K562 (cell line): ENCODE data around the gene C19orf67. TPM values are rescaled to one million over a fixed set of nuclear protein-coding genes. Genes with fewer than 3 reads are reported as not detected.

ENCODE experiments used
- ATAC-seq: fragments of 200-7000 bp; cut with Tn5 transposase; 3 replicates; pipeline ENCODE4 v1.9.1; 2020; ENCODE audit warnings: moderate library complexity
- BruUV-seq: library from RNA; stranded (reverse); fragments of 400-500 nt; replicated peaks from 2 replicates; lab custom pipeline; 2021; lab: Mats Ljungman, UMichigan
- CTCF ChIA-PET: fragments of 300-600 bp; formaldehyde crosslinking; extraction: SDS; loops from one replicate; lab custom pipeline; 2021; ENCODE audit warnings: low intra/inter-chr PET ratio; lab: Yijun Ruan, JAX
- POLR2A ChIA-PET: fragments of 300-600, 350-650 bp; sonication (Branson Sonifier 250); formaldehyde crosslinking; extraction: SDS; loops from one replicate; lab custom pipeline; 2021; ENCODE audit warnings: antibody characterized with exemption, inconsistent platforms; lab: Yijun Ruan, JAX
- DNase-seq, 4 experiments: peaks; one replicate each; pipeline versions ENCODE4 v3.0.0 to v3.0.0-alpha.2; 2011 to 2018; ENCODE audit warnings: low spot score in 3 of 4, mixed read lengths in 3 of 4; ENCODE audit errors: extremely low read depth in 1 of 4
- FAIRE-seq: peaks from 2 replicates; lab custom pipeline; 2011; peaks lifted over from hg19 to GRCh38; lab: Jason Lieb, UNC
- H2AFZ ChIP-seq: 2 replicates; pipeline ENCODE4 v1.6.0; 2011; ENCODE audit warnings: low read depth, low read length, control low read depth, inconsistent platforms
- H3K27ac ChIP-seq: fragments of 200-600 bp; 3 replicates; pipeline ENCODE4 v1.8.0; 2011; ENCODE audit warnings: low read depth, mild to moderate bottlenecking, control low read depth, inconsistent platforms, low read length, moderate library complexity, mixed read lengths; ENCODE audit errors: extremely low read depth
- H3K27me3 ChIP-seq, 2 experiments: fragments of 300-600 bp in 1 of 2; 2 replicates in 1 of 2; 3 replicates in 1 of 2; pipeline versions ENCODE4 v1.6.0 to v1.8.0; 2011; ENCODE audit warnings: inconsistent platforms in 2 of 2, low read length in 2 of 2, mild to moderate bottlenecking in 1 of 2, mixed read lengths in 1 of 2, moderate library complexity in 1 of 2; ENCODE audit not compliant: control insufficient read depth in 2 of 2, insufficient read depth in 2 of 2
- H3K36me3 ChIP-seq: fragments of 300-600 bp; 3 replicates; pipeline ENCODE4 v1.8.0; 2011; ENCODE audit warnings: mild to moderate bottlenecking, low read length, inconsistent platforms; ENCODE audit not compliant: control insufficient read depth, insufficient read depth
- H3K4me1 ChIP-seq, 2 experiments: fragments of 200-600 bp in 1 of 2; replicated peaks in 1 of 2; 2 replicates in 1 of 2; 3 replicates in 1 of 2; pipeline versions ENCODE4 v1.5.1 to v1.8.0; 2011; ENCODE audit warnings: inconsistent platforms in 2 of 2, low read length in 2 of 2, mild to moderate bottlenecking in 1 of 2, mixed read lengths in 1 of 2, moderate library complexity in 1 of 2; ENCODE audit not compliant: control insufficient read depth in 2 of 2, insufficient read depth in 2 of 2
- H3K4me2 ChIP-seq: 2 replicates; pipeline ENCODE4 v1.6.1; 2011; ENCODE audit warnings: low read length, control low read depth, inconsistent platforms, mixed read lengths; ENCODE audit not compliant: insufficient read depth
- H3K4me3 ChIP-seq: fragments of 200-600 bp; sonication (generic), shearing (Covaris generic); 2 replicates; pipeline ENCODE4 v1.5.1; 2016; ENCODE audit warnings: control low read depth, inconsistent platforms
- H3K79me2 ChIP-seq: fragments of 200-600 bp; 3 replicates; pipeline ENCODE4 v1.8.0; 2011; ENCODE audit warnings: low read length, inconsistent platforms; ENCODE audit not compliant: control insufficient read depth, insufficient read depth
- H3K9ac ChIP-seq, 2 experiments: 2 replicates each; pipeline versions ENCODE4 v1.6.0 to v1.6.1; 2011; ENCODE audit warnings: low read depth in 2 of 2, low read length in 2 of 2, control low read depth in 1 of 2, inconsistent platforms in 1 of 2, mild to moderate bottlenecking in 1 of 2, mixed read lengths in 1 of 2; ENCODE audit not compliant: insufficient read depth in 1 of 2
- H3K9me1 ChIP-seq: one replicate; pipeline ENCODE4 v1.6.0; 2011; ENCODE audit warnings: inconsistent platforms, mild to moderate bottlenecking, low read length, moderate library complexity; ENCODE audit not compliant: control insufficient read depth, insufficient read depth
- H3K9me3 ChIP-seq: replicated peaks from 2 replicates; pipeline ENCODE4 v1.5.1; 2011; ENCODE audit warnings: low read depth, low read length, inconsistent platforms; ENCODE audit not compliant: control insufficient read depth, insufficient read depth
- H4K20me1 ChIP-seq: replicated peaks from 2 replicates; pipeline ENCODE4 v1.6.1; 2011; ENCODE audit warnings: low read length, inconsistent platforms, mixed read lengths; ENCODE audit not compliant: control insufficient read depth, insufficient read depth
- CEBPG ChIP-seq, 3 experiments: fragments of 200-800 bp in 1 of 3; sonication (Bioruptor generic) in 1 of 3; sonication (generic) in 1 of 3; formaldehyde crosslinking in 1 of 3; IDR thresholded peaks in 2 of 3; conservative IDR thresholded peaks in 1 of 3; 2 replicates each; pipeline versions ENCODE4 v1.6.1 to v1.8.0; 2016 to 2022; ENCODE audit warnings: missing compliant biosample characterization in 2 of 3, missing genetic modification characterization in 2 of 3, mild to moderate bottlenecking in 1 of 3, missing genetic modification reagents in 1 of 3
- DNMT1 ChIP-seq: fragments of 450-650 bp; IDR thresholded peaks from 2 replicates; pipeline ENCODE4 v1.6.1; 2016; ENCODE audit warnings: antibody characterized with exemption, mild to moderate bottlenecking
- MCM3 ChIP-seq: fragments of 450-650 bp; IDR thresholded peaks from 2 replicates; pipeline ENCODE4 v1.6.1; 2016
- PHF20 ChIP-seq: fragments of 450-650 bp; IDR thresholded peaks from 2 replicates; pipeline ENCODE4 v1.6.1; 2018; ENCODE audit not compliant: partially characterized antibody
- POLR2H ChIP-seq: IDR thresholded peaks from 2 replicates; pipeline ENCODE4 v1.6.1; 2016; ENCODE audit warnings: missing genetic modification characterization, low read depth, mild to moderate bottlenecking, control low read depth, missing compliant biosample characterization, moderate library complexity
- WGBS: fragments of 100-300 bp; shearing (Covaris generic); methylation state at CpG from one replicate; pipeline ENCODE4 v1.1.6; 2016; ENCODE audit warnings: low coverage, mixed read lengths; ENCODE audit not compliant: insufficient coverage; ENCODE audit errors: missing lambda C conversion rate; 5-methylcytosine and 5-hydroxymethylcytosine counted together
- in situ Hi-C: fragments of 300-500 bp; cut with MboI; formaldehyde crosslinking; loops from 4 replicates; pipeline ENCODE4 v1.15.0; 2018; ENCODE audit warnings: inconsistent platforms, mixed read lengths
- intact Hi-C: fragments of 100-400 bp; cut with micrococcal nuclease; formaldehyde crosslinking; loops from 2 replicates; pipeline ENCODE4 v1.14.2; 2022
- polyA plus RNA-seq, 8 experiments: library from polyadenylated mRNA; depleted of rRNA in 4 of 8; stranded (reverse) in 5 of 8; unstranded in 3 of 8; fragments of >200 nt; fragmentation: Nextera tagmentation in 2 of 8; fragmentation: Illumina TruSeq in 1 of 8; extraction: Ambion mirVana in 2 of 8; extraction: Trizol in 1 of 8; gene quantifications; 2 replicates each; pipeline versions ENCODE4 v1.2.1 to v1.2.3, GENCODE V29; 2011 to 2014; ENCODE audit warnings: inconsistent platforms in 1 of 8, missing spikeins in 1 of 8
- total RNA-seq, 7 experiments: library from RNA; depleted of rRNA in 6 of 7; stranded (reverse); fragments of >200 nt in 6 of 7; fragmentation: Illumina TruSeq in 2 of 7; extraction: Trizol in 2 of 7; gene quantifications; 2 replicates each; pipeline versions ENCODE4 v1.2.1 to v1.2.3, GENCODE V29; 2011 to 2021; ENCODE audit warnings: low replicate concordance in 1 of 7
- TF ChIP-seq, protein P1 (sequence below): IDR thresholded peaks from 2 replicates; pipeline ENCODE4 v1.6.1; 2014; ENCODE audit warnings: antibody characterized with exemption

Gene C19orf67
- total and polyA plus RNA-seq, 9 of the 15 experiments (the other 6 are each of a cell fraction or from before 2014, with no cell fraction given): 0.29 to 1.8 (median 0.51) TPM; not detected in 3

GRCh38 chr19:14063105-14063504 lies 22.5 kb downstream of the C19orf67 start:
- no peak overlapping the region for H3K27ac ChIP-seq
- intact Hi-C loops: no loop called here
- TF ChIP-seq DNMT1 (no peak), MCM3 (no peak), CEBPG (CRISPR knock-in tag; IDR thresholded peaks at IDR 0.05) (no peak), CEBPG (tag; conservative IDR thresholded peaks at IDR 0.05 in 1 of 2, IDR thresholded peaks at IDR 0.05 in 1 of 2) (peak in 1 of 2 experiments; percentile 57; a peak in 2 of 4 replicates), POLR2H (tag) (no peak), PHF20 (no peak)
- TF ChIP-seq, protein P1, sequence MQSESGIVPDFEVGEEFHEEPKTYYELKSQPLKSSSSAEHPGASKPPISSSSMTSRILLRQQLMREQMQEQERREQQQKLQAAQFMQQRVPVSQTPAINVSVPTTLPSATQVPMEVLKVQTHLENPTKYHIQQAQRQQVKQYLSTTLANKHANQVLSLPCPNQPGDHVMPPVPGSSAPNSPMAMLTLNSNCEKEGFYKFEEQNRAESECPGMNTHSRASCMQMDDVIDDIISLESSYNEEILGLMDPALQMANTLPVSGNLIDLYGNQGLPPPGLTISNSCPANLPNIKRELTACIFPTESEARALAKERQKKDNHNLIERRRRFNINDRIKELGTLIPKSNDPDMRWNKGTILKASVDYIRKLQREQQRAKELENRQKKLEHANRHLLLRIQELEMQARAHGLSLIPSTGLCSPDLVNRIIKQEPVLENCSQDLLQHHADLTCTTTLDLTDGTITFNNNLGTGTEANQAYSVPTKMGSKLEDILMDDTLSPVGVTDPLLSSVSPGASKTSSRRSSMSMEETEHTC: no peak
- no peak for ATAC-seq
- no peak overlapping the region for H3K4me3 ChIP-seq
- in situ Hi-C loops: loop anchor here (25.0 kb wide), 1 partner anchor 476 kb away; no protein-coding TSS in a partner anchor
- WGBS: 65% methylated on average over 7 of the region's 7 CpGs
- no peaks in the 10 kb centered on the region for H3K79me2 ChIP-seq
- peaks cover 32 to 36% of the 10 kb centered on the region in 2 experiments for H3K4me1 ChIP-seq
- no peak overlapping the region for H3K4me2 ChIP-seq
- H3K36me3 ChIP-seq: no peaks in the 10 kb centered on the region
- H3K27me3 ChIP-seq: no peaks in the 10 kb centered on the region
- ChIA-PET POLR2A (no interaction called here), CTCF (no interaction called here)
- no peaks in the 10 kb centered on the region for H3K9me3 ChIP-seq
- no peak overlapping the region for H2AFZ ChIP-seq
- H3K9ac ChIP-seq: no peak overlapping the region
- H4K20me1 ChIP-seq: no peaks in the 10 kb centered on the region
- no TSS peak for BruUV-seq
- no peak for DNase-seq
- H3K9me1 ChIP-seq: no peaks in the 10 kb centered on the region
- FAIRE-seq: no peak
